RPMI7951 (cell line): ENCODE results near the gene SERPINA12. TPM values are rescaled to one million over a fixed set of nuclear protein-coding genes. Genes with fewer than 3 reads are reported as not detected.

Experiments used
- DNase-seq: peaks from one replicate; pipeline ENCODE4 v3.0.0-alpha.2; 2012; ENCODE audit warnings: low read depth
- total RNA-seq: library from RNA; depleted of rRNA; stranded (reverse); fragments of >200 nt; shearing (Covaris generic); gene quantifications from 2 replicates; pipeline ENCODE4 v1.2.3, GENCODE V29; 2014; rRNA removed

Gene SERPINA12
- total RNA-seq, 1 experiment from 2014 or later = not detected

- DNase-seq = no peak
Observed at GRCh38 chr14:94439453-94440057, 69.7 kb downstream of the SERPINA12 start.

Other genes with a start within 250 kb of the SERPINA12 start
- gene SERPINA10, start 216.2 kb downstream of the SERPINA12 start, total RNA-seq = not detected in 2 replicates
- gene SERPINA6, start 186.1 kb downstream of the SERPINA12 start, total RNA-seq = 1.4 and 2.1 TPM in 2 replicates
- gene SERPINA2, start 142.8 kb downstream of the SERPINA12 start, total RNA-seq = not detected in 2 replicates
- 0.12 and 0.78 TPM in 2 replicates for gene SERPINA1, start 120.9 kb downstream of the SERPINA12 start, total RNA-seq
- gene SERPINA11, start 56.7 kb downstream of the SERPINA12 start, total RNA-seq = not detected in 2 replicates
- gene SERPINA9, start 33.3 kb downstream of the SERPINA12 start, total RNA-seq = not detected in 2 replicates
- not detected in 2 replicates for gene SERPINA4, start 52.0 kb upstream of the SERPINA12 start, total RNA-seq
- gene SERPINA5, start 72.0 kb upstream of the SERPINA12 start, total RNA-seq = 0.49 and 2.9 TPM in 2 replicates
- gene SERPINA3, start 102.9 kb upstream of the SERPINA12 start, total RNA-seq = 0.96 and 1.5 TPM in 2 replicates